ENCODE data around the gene TNFRSF19. TPM values are rescaled to one million over a fixed set of nuclear protein-coding genes. Genes with fewer than 3 reads are reported as not detected.
"Not testable (repeated sequence)": the region's sequence is repeated elsewhere in the genome, so short reads cannot be mapped to it uniquely, and the experiment has no call there.

TNFRSF19 gene
- total and polyA plus RNA-seq, 8 donors, result 1.5 to 14.1 (median 3.0) TPM

DNA sequence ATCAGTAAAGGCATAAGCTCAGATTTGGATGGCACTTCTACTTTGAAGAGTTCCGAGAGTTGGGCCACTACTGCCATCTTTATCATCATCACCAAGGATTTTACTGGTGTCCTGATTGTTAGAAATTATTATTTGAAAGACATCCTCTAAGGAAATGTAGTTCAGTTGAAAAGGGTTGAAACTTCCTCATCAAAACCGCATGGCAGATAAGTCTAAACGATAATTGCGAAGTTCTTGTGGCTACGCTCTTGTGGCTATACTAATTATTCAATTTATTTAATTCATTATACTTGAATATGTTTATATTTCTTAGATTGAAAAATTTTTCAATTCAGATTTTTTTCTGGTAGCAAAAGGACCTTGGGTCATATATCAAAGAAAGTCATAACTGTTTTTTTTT lies 22.4 kb downstream of the TNFRSF19 start:
- H3K27me3 ChIP-seq, result peaks cover 0 to 3% (median 0%) of the 10 kb centered on the region in 4 donors
- no peaks in the 10 kb centered on the region for H3K36me3 ChIP-seq
- WGBS, 2 donors, result 86 to 90% methylated on average over 5 of the region's 5 CpGs
- DNase-seq (no peak), FAIRE-seq (no peak), ATAC-seq (no peak)
- no peak overlapping the region for H3K4me3 ChIP-seq
- H3K9me3 ChIP-seq, result no peaks in the 10 kb centered on the region
- H3K27ac ChIP-seq, result no peak overlapping the region
- intact Hi-C loops (cut with DNase I), result no loop called here
- H3K4me1 ChIP-seq, result no peaks in the 10 kb centered on the region
- TF ChIP-seq, protein P1, sequence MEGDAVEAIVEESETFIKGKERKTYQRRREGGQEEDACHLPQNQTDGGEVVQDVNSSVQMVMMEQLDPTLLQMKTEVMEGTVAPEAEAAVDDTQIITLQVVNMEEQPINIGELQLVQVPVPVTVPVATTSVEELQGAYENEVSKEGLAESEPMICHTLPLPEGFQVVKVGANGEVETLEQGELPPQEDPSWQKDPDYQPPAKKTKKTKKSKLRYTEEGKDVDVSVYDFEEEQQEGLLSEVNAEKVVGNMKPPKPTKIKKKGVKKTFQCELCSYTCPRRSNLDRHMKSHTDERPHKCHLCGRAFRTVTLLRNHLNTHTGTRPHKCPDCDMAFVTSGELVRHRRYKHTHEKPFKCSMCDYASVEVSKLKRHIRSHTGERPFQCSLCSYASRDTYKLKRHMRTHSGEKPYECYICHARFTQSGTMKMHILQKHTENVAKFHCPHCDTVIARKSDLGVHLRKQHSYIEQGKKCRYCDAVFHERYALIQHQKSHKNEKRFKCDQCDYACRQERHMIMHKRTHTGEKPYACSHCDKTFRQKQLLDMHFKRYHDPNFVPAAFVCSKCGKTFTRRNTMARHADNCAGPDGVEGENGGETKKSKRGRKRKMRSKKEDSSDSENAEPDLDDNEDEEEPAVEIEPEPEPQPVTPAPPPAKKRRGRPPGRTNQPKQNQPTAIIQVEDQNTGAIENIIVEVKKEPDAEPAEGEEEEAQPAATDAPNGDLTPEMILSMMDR (IDR thresholded peaks at IDR 0.05), result no peak

DNA sequence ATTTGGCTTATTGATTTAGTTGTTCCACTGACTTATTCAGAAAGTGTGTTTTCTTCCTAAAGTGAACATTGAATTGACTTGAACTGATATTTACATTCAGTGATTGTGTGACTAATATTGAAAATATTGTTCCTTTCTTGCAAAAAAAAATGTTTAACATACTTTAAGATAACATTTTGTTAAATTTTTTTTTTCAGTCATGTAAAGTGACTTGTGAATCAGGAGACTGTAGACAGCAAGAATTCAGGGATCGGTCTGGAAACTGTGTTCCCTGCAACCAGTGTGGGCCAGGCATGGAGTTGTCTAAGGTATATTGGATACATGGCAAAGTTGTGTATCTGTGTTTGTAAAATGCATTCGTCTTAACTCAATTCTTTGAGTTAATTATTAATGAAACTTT lies 22.9 kb downstream of the TNFRSF19 start:
- TF ChIP-seq, protein P1 (IDR thresholded peaks at IDR 0.05), result no peak

DNA sequence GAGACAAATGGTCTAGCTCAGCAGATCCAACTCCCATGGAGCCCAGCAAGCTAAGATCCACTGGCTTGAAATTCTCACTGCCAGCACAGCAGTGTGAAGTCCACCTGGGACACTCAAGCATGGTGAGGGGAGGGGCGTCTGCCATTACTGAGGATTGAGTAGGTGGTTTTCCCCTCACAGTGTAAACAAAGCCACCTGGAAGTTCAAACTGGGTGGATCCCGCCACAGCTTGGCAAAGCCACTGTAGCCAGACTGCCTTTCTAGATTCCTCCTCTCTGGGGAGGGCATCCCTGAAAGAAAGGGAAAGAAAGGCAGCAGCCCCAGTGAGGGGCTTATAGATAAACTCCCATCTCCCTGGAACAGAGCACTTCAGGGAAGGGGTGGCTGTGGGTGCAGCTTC lies 24.1 kb downstream of the TNFRSF19 start:
- DNase-seq; H3K9me3 ChIP-seq; H3K27ac ChIP-seq; H3K36me3 ChIP-seq; FAIRE-seq; ATAC-seq; H3K27me3 ChIP-seq; H3K4me1 ChIP-seq; intact Hi-C loops (cut with DNase I); H3K4me3 ChIP-seq: not testable (repeated sequence)
- 37 to 52% methylated on average over 2 of the region's 2 CpGs for WGBS, 2 donors

More for the DNA sequence above, 22.9 kb downstream of the TNFRSF19 start:
- Histone ChIP-seq H3K27ac (no peak overlapping the region), H3K4me1 (no peaks in the 10 kb centered on the region), H3K4me3 (no peak overlapping the region), H3K36me3 (no peaks in the 10 kb centered on the region), H3K27me3 (peaks cover 0 to 3% (median 0%) of the 10 kb centered on the region in 4 donors), H3K9me3 (no peaks in the 10 kb centered on the region)
- FAIRE-seq (no peak), ATAC-seq (no peak), DNase-seq (no peak)
- 55% methylated on average over 2 of the region's 2 CpGs for WGBS, 2 donors
- intact Hi-C loops (cut with DNase I), result no loop called here

DNA sequence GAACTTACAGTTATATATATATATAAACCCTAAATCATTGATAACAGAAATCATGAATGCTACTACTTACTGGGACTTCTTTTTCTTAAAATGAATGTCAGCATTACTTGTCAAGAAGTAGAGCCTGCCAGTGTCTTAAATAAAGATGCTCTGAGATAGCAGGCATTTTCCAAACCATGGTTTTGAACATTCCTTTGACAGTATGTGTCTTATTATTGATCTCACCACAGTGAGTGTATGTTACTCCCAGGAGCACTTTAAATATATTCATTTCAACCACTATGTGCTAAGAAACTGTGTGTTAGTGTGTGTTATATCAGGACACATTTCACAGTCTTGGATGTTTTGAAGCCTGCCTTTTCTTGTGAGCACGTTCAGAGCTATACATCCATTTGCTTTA lies 28.2 kb downstream of the TNFRSF19 start:
- intact Hi-C loops (cut with DNase I), result no loop called here
- H3K36me3 ChIP-seq, result no peaks in the 10 kb centered on the region
- no peaks in the 10 kb centered on the region for H3K27me3 ChIP-seq
- TF ChIP-seq, protein P1 (IDR thresholded peaks at IDR 0.05), result no peak
- DNase-seq, result no peak
- H3K9me3 ChIP-seq, result no peaks in the 10 kb centered on the region
- FAIRE-seq, result no peak
- H3K27ac ChIP-seq, result peak overlapping the region in 2 of 4 donors; percentile 50 to 78
- peaks cover 0 to 3% (median 2%) of the 10 kb centered on the region in 3 donors for H3K4me1 ChIP-seq
- ATAC-seq, result no peak
- 40 to 44% methylated on average over 1 of the region's 1 CpG for WGBS, 2 donors
- H3K4me3 ChIP-seq, result no peak overlapping the region

DNA sequence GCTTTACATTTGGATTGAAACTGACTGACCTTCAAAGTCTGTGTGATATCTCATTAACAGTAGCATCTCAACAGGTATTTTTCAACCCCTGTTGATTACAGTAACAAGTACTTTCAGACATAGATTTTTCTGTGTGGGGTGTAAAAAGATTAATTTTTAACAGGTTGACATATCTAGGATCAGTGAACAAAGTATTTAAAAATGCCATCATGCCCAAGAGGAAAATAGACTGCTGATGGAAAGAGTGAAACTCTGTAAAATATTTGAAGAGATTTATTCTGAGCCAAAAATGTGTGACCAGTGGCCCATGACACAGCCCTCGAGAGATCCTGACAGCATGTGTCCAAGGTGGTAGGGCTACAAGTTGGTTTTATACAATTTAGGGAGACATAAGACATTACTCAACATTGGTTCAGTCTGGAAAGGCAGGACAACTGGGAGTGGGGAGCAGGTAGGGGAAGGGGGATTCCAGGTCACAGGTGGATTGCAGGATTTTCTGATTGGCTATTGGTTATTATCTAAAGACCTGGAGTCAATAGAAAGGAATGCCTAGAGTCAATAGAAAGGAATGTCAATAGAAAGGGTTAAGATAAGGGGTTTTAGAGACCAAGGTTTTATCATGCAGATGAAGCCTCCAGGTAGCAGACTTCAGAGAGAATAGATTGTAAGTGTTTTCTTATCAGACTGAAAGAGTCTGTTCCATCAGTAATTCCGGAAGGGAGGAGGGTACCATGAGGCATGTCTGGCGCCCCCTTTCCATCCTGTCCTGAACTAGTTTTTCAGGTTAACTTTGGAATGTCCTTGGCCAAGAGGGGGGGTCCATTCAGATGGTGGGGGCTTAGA lies 29.1 kb downstream of the TNFRSF19 start:
- TF ChIP-seq, protein P1 (IDR thresholded peaks at IDR 0.05), result no peak
- ATAC-seq (peak; percentile 63 to 91 (median 88)), DNase-seq (no peak), FAIRE-seq (no peak)
- H3K27me3 ChIP-seq, result no peaks in the 10 kb centered on the region
- peaks cover 0 to 3% (median 2%) of the 10 kb centered on the region in 3 donors for H3K4me1 ChIP-seq
- H3K4me3 ChIP-seq, result no peak overlapping the region
- intact Hi-C loops (cut with DNase I), result no loop called here
- peak overlapping the region in 3 of 4 donors; percentile 48 to 78 (median 50) for H3K27ac ChIP-seq
- H3K9me3 ChIP-seq, result no peaks in the 10 kb centered on the region
- WGBS, 2 donors, result 32 to 48% methylated on average over 3 of the region's 3 CpGs
- no peaks in the 10 kb centered on the region for H3K36me3 ChIP-seq
